NCI-H510A (cell line): ENCODE results near the gene P4HA2.

Source experiments
- DNase-seq: peaks from one replicate; lab custom pipeline; 2025; lab: John Stamatoyannopoulos, UW

The P4HA2 gene

DNA sequence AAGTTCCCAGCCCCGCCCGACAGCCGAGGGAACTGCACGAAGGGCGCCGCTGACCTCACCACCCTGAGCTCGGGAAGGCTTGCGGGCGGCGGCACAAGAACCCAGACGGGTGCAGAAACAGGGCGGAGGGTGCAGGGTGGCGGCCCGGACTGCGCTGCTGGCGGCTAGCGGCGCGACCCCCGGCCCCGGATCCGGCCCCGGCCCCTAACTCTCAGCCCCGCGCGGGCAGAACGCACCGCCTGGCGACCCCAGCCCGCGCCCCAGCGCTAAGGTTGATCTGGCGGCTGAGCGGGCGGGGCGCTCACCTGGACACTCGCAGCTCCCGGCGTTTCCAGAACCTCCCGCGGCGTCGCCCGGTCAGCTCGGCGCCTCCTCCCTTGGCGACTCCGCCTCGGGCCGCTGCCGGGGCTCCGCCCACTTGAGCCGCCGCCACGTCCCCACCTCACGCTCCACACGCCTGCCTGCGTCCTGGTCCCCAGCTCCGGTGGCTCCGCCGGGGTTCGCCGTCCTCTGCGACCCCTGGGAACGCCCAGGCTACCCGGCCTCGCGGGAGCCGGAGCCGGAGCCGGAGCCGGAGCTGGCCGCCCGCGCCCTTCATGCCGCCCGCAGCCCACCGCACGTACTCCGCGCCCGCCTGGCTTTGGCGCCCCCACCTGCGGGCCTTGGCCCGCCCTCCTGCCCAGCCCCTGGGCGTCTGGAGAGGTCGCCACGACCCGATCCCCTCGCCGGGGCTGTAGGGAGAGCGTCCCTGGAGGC is at the start of gene P4HA2:
TSS of gene P4HA2 (minus strand) at position 369 of the 756 bp plus-strand sequence. CDS start 9,227 bp downstream, outside the sequence.
- DNase-seq, result peak; percentile 50

DNA sequence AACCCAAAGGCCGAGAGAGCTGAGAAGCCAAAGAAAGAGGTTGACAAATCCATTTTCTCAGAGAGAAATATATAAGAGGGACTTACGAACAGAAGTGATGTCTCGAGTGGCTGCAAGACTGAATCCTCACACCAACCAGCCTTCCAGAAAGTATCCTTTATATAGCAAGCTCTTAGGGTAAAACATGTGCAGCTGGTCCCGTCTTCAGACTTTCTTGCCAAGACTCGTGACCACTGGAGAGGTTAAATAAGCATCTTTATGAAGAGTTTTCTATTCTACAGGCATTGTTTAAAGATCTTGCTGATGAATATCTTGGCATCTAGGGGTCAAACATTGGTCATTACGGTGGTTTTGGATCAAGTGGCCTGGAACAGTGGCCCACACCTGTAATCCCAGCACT is 49.6 kb upstream of the P4HA2 start:
- DNase-seq, result no peak

- no peak for DNase-seq
Measured at GRCh38 chr5:132275367-132276220, 47.9 kb upstream of the P4HA2 start.

DNA sequence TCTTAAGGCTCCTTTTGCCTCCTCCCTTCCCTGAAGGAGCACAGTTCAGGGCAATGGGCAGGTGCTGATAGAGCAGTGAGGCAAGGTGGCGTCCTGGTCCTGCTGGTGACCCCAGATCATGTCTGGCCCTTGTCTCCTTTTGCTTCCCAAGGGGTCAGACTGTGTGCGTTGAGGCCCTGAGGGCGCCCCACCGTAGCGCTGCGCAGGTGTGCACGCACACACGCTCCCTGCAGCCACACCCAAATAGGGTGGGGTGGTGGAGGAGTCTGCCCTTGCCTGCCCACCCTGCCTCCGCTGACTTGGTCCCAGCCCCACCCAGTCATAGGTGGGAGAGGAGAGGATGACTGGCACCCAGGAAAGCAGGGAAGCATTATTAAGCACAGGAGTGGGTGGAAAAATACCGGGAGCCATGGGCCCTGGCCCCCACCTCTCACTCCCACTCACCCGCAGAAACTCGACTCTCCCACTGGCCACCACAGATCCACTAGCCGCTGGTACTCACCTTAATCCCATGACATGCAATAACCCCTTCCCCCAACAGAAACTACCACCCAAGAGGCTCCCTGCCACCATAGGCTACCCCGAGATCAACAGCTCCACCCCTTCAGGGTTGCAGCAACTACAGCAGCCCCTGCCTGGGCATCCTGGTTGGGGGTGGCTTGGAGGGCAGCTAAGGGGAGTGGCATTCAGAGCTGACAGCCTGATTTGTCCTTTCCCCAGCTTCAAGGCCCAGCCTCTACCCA is 46.6 kb upstream of the P4HA2 start:
- DNase-seq, result no peak

DNA sequence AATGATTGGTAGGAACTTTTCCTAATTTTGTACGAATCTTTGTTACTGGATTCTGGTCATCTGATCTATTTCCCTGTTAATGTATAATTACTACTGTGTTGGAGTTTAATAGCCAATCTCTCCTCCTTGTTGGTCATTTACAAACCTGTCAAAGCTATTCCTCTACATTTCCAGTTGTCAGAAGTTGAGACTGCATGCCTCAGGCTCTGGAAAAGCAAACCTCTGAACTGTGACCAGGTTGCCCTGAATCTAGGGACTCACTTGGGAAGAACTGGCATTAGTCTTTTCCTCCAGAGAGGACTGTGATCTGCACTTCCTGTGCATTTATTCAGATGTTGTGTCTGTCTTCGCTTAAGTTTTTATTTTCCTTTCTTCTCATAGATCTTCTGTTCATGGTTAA is 46.0 kb upstream of the P4HA2 start:
- no peak for DNase-seq

DNA sequence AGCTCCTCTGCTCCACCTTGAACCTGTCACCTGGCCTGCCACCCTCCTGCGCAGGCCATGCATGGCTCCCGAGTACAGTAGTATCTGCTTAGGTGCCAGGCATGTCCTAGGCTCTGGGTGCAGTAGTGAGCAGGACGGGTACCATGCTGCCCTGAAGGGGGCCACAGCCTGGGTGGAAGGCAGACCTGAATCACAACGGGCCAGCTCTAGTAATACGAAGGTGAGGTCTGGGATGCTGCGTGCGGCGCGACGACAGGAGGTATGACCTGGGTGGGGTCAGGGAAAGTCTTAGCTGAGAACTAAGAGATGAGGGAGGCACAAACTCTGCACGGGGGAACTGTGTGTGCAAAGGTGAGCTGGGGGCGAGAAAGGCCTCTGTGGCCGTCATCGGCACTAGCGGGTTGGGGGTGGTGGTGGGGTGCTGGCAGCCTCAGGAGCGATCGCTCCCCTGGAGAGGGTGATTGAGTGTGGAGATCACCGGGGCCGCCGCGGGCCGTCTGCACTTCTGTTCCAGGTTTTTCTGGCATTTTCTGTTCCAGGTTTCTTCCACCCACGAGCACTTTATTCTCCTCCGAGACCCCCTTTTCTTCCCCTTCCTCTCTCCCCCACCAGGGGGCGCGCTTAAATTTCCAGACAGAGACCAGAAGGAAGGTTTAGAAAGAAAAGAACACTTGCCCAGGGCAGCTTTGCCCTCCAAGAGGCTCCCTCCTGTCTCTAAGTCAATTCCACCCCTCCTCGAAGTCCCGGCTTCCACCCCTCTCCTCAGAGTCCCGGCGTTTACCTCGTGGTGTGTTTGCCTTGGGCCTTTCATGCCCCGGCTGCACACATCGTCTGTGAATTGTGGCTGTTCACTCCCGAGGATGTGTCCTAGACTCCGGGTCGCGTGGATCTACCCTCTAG is 44.9 kb upstream of the P4HA2 start:
- no peak for DNase-seq

- no peak for DNase-seq
Measured at GRCh38 chr5:132271251-132272246, 43.9 kb upstream of the P4HA2 start.

DNA sequence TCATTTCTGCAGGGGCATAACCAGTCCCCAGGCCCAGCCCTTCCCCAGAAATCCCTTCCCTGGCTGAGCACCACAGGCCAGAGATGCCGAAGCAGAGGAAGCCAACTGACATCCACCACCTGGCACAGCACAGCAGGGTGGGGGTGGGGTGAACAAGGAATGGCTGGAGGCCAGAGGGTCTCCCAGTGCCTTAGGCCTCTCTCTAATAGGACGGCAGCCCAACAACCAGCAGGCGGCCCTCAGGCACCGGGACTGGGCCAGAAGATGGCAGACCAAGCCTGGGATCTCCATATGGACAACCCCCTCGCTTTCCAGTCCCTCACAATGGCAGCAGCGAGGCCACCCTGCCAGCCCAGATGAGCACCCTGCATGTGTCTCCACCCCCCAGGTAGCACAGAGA is 43.1 kb upstream of the P4HA2 start:
- DNase-seq, result no peak

- no peak for DNase-seq
Measured at GRCh38 chr5:132270335-132270665, 42.6 kb upstream of the P4HA2 start.

DNA sequence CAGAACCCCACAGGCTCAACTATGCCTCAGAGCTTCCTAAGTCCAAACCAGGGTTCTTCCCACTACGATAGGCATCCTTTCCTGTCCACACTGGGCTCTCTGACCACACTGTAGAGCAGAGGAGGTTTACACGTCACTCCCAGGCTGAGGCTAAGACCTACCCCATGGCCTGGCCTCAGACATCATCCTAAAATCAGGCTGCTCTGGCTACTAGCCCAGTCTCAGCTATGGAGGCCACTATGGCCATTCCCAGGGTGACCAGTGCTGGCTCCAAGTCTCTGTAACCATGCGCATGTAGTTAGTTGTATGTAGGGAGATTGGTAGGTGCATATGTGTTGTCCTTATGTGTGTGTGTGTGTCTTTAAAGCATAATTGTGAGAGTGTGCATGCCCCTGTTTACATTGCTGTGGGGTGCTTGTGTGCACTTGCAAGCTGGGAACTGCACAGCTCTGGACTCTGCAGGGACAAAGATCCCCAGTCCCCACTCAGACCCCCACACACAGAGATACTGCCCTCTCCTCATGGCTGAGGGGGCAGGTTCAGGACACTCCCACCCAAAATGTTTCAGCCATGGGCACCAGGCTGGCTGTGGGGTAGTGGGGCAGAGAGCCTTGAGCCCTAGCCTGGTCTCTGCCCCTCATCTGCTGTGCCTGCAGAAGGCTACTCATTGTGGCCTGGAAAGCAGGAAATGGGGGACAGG is 42.1 kb upstream of the P4HA2 start:
- no peak for DNase-seq

- no peak for DNase-seq
Measured at GRCh38 chr5:132268769-132269551, 41.3 kb upstream of the P4HA2 start.

DNA sequence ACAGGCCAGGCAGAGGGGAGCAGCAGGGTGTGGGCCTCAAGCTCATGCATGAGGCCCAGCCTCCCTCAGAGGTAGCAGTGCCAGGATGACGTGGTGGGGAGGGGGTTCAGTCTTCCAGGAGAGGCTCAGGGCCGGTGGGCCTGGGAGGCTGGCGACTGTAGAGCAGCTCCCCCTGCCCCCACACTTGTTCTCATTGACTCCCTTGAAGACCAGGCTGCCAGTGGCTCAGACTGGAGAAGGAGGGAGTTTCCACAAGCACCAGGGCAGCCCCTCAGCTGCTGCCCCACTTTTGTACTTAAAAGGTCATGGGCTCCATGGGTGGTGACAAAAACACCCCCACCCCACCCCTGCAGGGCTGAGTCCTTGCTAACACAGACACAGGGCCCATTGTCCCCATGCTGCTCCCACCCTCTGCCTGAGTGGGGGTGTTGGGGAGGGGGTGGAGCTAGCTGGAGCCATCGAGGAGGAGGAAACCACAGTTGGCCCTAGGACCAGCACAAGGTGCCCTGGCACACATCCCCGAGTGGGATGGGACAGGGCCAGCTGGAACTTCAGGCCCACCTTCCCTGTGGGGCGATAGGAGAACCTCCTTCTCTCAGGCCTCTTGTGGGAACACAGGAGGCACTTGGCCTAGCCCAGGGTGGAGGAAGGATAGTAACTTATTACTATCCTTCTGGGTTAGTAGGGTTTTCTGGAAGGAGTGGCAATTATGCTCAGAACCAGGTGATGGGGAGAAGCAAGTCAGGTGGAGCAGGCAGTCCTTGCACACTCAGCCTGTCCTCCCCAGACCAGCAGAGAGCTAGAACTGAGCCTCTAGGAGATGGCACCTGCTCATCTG is 40.5 kb upstream of the P4HA2 start:
- DNase-seq, result no peak

DNA sequence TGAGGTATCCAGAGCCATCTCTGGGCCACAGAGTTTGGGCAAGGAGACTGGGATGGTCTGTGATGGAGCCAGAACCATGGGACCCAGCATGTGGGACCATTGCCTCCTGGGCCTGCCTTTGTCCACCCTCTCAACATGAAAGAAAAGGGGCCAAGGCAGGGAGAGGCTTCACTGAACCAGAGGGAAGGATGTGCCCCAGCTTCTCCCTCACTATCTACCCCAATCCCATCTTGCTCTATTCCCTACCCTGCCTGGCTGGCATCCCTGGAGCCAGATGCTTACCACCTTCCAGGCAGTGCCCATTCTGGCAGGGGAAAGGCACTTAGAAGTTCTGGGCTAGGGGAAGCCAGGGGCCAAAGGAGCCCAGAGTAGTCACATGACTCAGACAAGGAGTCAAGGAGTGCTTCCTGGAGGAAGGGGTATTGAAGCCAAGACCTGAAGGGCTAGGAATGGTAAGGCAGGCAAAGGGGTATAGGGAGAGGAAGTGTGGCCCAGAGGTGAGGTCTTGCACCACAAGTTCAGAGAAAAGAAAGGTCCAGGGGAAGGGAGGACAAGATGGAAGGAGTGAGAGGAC is 39.6 kb upstream of the P4HA2 start:
- no peak for DNase-seq

GRCh38 chr5:132266836-132267160 is 39.1 kb upstream of the P4HA2 start:
- DNase-seq, result no peak

- no peak for DNase-seq
Measured at GRCh38 chr5:132266031-132266835, 38.6 kb upstream of the P4HA2 start.

DNA sequence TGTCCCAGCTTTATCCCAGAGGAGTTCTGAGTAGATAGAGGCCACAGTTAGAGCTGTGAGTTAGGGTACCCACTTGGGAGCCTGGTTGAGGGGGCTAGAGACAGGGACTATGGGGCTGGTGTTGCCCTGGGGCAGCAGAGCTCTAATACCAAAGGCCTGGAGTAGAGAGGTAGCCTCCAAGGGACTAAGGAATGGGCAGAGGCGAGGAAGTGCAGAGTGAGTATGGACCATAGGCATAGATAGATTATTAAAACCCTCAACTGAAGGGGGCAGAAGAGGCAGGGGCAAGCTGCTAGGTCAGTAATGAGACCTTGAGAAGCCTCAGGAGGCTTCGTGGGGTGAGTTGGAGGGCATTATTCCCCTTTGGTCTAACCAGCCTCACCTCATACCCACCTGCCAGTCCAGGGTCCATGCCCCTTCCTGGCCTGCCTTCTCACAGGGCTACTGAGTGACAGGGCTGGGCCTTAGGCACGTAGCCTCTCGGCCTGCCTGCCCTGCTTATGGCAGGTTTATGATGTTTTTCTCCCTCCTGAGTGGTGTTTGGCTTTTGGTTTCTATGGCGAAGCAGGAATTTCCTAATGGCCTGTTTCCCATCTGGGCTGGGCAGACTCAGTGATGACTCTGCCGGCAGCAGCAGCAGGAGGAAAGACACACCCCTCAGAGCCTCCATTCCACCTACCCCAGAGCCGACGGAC is 37.8 kb upstream of the P4HA2 start:
- no peak for DNase-seq
